Measurements from ENCODE around the gene KCNRG. TPM values are rescaled to one million over a fixed set of nuclear protein-coding genes. Genes with fewer than 3 reads are reported as not detected.
"Not testable (repeated sequence)": the region's sequence is repeated elsewhere in the genome, so short reads cannot be mapped to it uniquely, and the experiment has no call there.

KCNRG gene
- total RNA-seq, 1 experiment from 2014 or later: 0.15 TPM

GRCh38 chr13:50053844-50054243 lies 38.6 kb downstream of the KCNRG start:
- Histone ChIP-seq H3K4me3 (ENCODE audit: low read length) (no peak overlapping the region), H4K20me1 (ENCODE audit: low read length) (no peaks in the 10 kb centered on the region), H2AFZ (ENCODE audit: low read length) (no peak overlapping the region), H3K27ac (ENCODE audit: low read length) (no peak overlapping the region), H3K4me1 (ENCODE audit: insufficient read depth, low read length) (no peaks in the 10 kb centered on the region), H3K79me2 (ENCODE audit: low read length) (peaks cover 42% of the 10 kb centered on the region), H3K36me3 (ENCODE audit: low read depth, low read length) (peaks cover 12% of the 10 kb centered on the region), H3K4me2 (ENCODE audit: low read length) (no peak overlapping the region), H3K27me3 (ENCODE audit: low read length) (no peaks in the 10 kb centered on the region), H3K9ac (ENCODE audit: low read length) (no peak overlapping the region), H3F3A (ENCODE audit: low read length, unreplicated experiment) (no peaks in the 10 kb centered on the region), H3K9me3 (ENCODE audit: low read length) (no peaks in the 10 kb centered on the region), H3K9me2 (replicated peaks; ENCODE audit: low read length) (no peaks in the 10 kb centered on the region)
- no peak for DNase-seq
- no peak for ATAC-seq
- intact Hi-C loops (cut with micrococcal nuclease): no loop called here
- TF ChIP-seq CTCF (conservative IDR thresholded peaks at IDR 0.05; ENCODE audit: low read depth, low read length) (no peak), EZH2 (IDR thresholded peaks at IDR 0.05; ENCODE audit: low read length, unreplicated experiment) (no peak), EZH2phosphoT487 (IDR thresholded peaks at IDR 0.05; ENCODE audit: borderline replicate concordance, low read length) (no peak)
- no TSS peak for BruUV-seq (replicated peaks)
- ChIA-PET POLR2A (ENCODE audit: unreplicated experiment) (no interaction called here), CTCF (no interaction called here)

- CTCF ChIA-PET: no interaction called here
- no peaks in the 10 kb centered on the region for H3K9me2 ChIP-seq (replicated peaks; ENCODE audit: low read length)
- no peak overlapping the region for H3K4me3 ChIP-seq (ENCODE audit: low read length)
- H2AFZ ChIP-seq (ENCODE audit: low read length): no peak overlapping the region
- no peaks in the 10 kb centered on the region for H3K9me3 ChIP-seq (ENCODE audit: low read length)
- H3F3A ChIP-seq (ENCODE audit: low read length, unreplicated experiment): no peaks in the 10 kb centered on the region
- TF ChIP-seq EZH2 (IDR thresholded peaks at IDR 0.05; ENCODE audit: low read length, unreplicated experiment) (no peak), CTCF (conservative IDR thresholded peaks at IDR 0.05; ENCODE audit: low read depth, low read length) (no peak), EZH2phosphoT487 (IDR thresholded peaks at IDR 0.05; ENCODE audit: borderline replicate concordance, low read length) (no peak)
- H3K36me3 ChIP-seq (ENCODE audit: low read depth, low read length): peaks cover 17% of the 10 kb centered on the region
- peaks cover 45% of the 10 kb centered on the region for H3K79me2 ChIP-seq (ENCODE audit: low read length)
- H4K20me1 ChIP-seq (ENCODE audit: low read length): 0 out of 2 replicates have a peak, but pooled peaks cover 2% of the 10 kb centered on the region
- no peaks in the 10 kb centered on the region for H3K4me1 ChIP-seq (ENCODE audit: insufficient read depth, low read length)
- BruUV-seq (replicated peaks): no TSS peak
- no peak overlapping the region for H3K27ac ChIP-seq (ENCODE audit: low read length)
- no peak overlapping the region for H3K4me2 ChIP-seq (ENCODE audit: low read length)
- H3K9ac ChIP-seq (ENCODE audit: low read length): no peak overlapping the region
- DNase-seq: no peak
- ATAC-seq: no peak
- POLR2A ChIA-PET (ENCODE audit: unreplicated experiment): no interaction called here
- H3K27me3 ChIP-seq (ENCODE audit: low read length): no peaks in the 10 kb centered on the region
- intact Hi-C loops (cut with micrococcal nuclease): no loop called here
These were observed 40.2 kb downstream of the KCNRG start for GRCh38 chr13:50055454-50055853.

GRCh38 chr13:50060718-50061117 lies 45.5 kb downstream of the KCNRG start:
- 0 out of 2 replicates have a peak, but pooled peaks cover 6% of the 10 kb centered on the region for H4K20me1 ChIP-seq (ENCODE audit: low read length)
- H3K9me2 ChIP-seq (replicated peaks; ENCODE audit: low read length): no peaks in the 10 kb centered on the region
- POLR2A ChIA-PET (ENCODE audit: unreplicated experiment): no interaction called here
- H3K27me3 ChIP-seq (ENCODE audit: low read length): no peaks in the 10 kb centered on the region
- H3K9me3 ChIP-seq (ENCODE audit: low read length): no peaks in the 10 kb centered on the region
- no peak overlapping the region for H3K9ac ChIP-seq (ENCODE audit: low read length)
- no TSS peak for BruUV-seq (replicated peaks)
- peaks cover 10% of the 10 kb centered on the region; the same call in 1 of the 2 replicates for H3K36me3 ChIP-seq (ENCODE audit: low read depth, low read length)
- CTCF ChIA-PET: no interaction called here
- intact Hi-C loops (cut with micrococcal nuclease): no loop called here
- no peaks in the 10 kb centered on the region for H3F3A ChIP-seq (ENCODE audit: low read length, unreplicated experiment)
- TF ChIP-seq CTCF (conservative IDR thresholded peaks at IDR 0.05; ENCODE audit: low read depth, low read length) (no peak), EZH2phosphoT487 (IDR thresholded peaks at IDR 0.05; ENCODE audit: borderline replicate concordance, low read length) (no peak), EZH2 (IDR thresholded peaks at IDR 0.05; ENCODE audit: low read length, unreplicated experiment) (no peak)
- no peaks in the 10 kb centered on the region for H3K4me1 ChIP-seq (ENCODE audit: insufficient read depth, low read length)
- H2AFZ ChIP-seq (ENCODE audit: low read length): no peak overlapping the region
- H3K27ac ChIP-seq (ENCODE audit: low read length): no peak overlapping the region
- no peak overlapping the region for H3K4me3 ChIP-seq (ENCODE audit: low read length)
- no peak overlapping the region for H3K4me2 ChIP-seq (ENCODE audit: low read length)
- no peak for DNase-seq
- no peak for ATAC-seq
- peaks cover 47% of the 10 kb centered on the region for H3K79me2 ChIP-seq (ENCODE audit: low read length)

GRCh38 chr13:50062336-50062735 lies 47.1 kb downstream of the KCNRG start:
- H3K27me3 ChIP-seq (ENCODE audit: low read length); DNase-seq; intact Hi-C loops (cut with micrococcal nuclease); H3K4me1 ChIP-seq (ENCODE audit: insufficient read depth, low read length); H3F3A ChIP-seq (ENCODE audit: low read length, unreplicated experiment); CTCF ChIA-PET; BruUV-seq (replicated peaks); H3K9me2 ChIP-seq (replicated peaks; ENCODE audit: low read length); ATAC-seq; H3K27ac ChIP-seq (ENCODE audit: low read length); H2AFZ ChIP-seq (ENCODE audit: low read length); H3K9ac ChIP-seq (ENCODE audit: low read length); H3K4me3 ChIP-seq (ENCODE audit: low read length); H3K9me3 ChIP-seq (ENCODE audit: low read length); H4K20me1 ChIP-seq (ENCODE audit: low read length); H3K4me2 ChIP-seq (ENCODE audit: low read length): not testable (repeated sequence)
- POLR2A ChIA-PET (ENCODE audit: unreplicated experiment): interaction anchor here (0.7 kb wide), 1 partner anchor 65 kb away, joined by 6 read pairs; the partner anchor contains the start of gene TRIM13
- H3K36me3 ChIP-seq (ENCODE audit: low read depth, low read length): peaks cover 21% of the 10 kb centered on the region; the same call in 1 of the 2 replicates
- H3K79me2 ChIP-seq (ENCODE audit: low read length): peaks cover 53% of the 10 kb centered on the region

Data from PC-3 (cell line).